PC-9 (cell line): Measurements from ENCODE around the gene TBCD. TPM values are rescaled to one million over a fixed set of nuclear protein-coding genes. Genes with fewer than 3 reads are reported as not detected.

Experiments
- BruUV-seq: library from RNA; stranded (reverse); fragments of 400-500 nt; replicated peaks from 2 replicates; lab custom pipeline; 2021; lab: Mats Ljungman, UMichigan
- CTCF ChIA-PET: fragments of 300-600 bp; sonication (Branson Sonifier 250); formaldehyde crosslinking; loops from one replicate; lab custom pipeline; 2022; ENCODE audit warnings: antibody characterized with exemption; lab: Charles Lee
- POLR2A ChIA-PET: fragments of 300-600 bp; sonication (Branson Sonifier 250); formaldehyde crosslinking; loops from one replicate; lab custom pipeline; 2022; ENCODE audit warnings: antibody characterized with exemption; ENCODE audit not compliant: unreplicated experiment; lab: Charles Lee
- DNase-seq, 2 experiments: peaks; one replicate each; pipeline versions ENCODE4 v3.0.0 to v3.0.0-alpha.2; 2015 to 2022; ENCODE audit warnings: mixed read lengths in 1 of 2
- H2AFZ ChIP-seq: fragments of 200-600 bp; sonication (generic); 2 replicates; pipeline ENCODE4 v1.8.1; 2017; ENCODE audit warnings: antibody characterized with exemption
- H3F3A ChIP-seq: fragments of 200-600 bp; sonication (generic); 2 replicates; pipeline ENCODE4 v1.8.1; 2017; ENCODE audit warnings: antibody characterized with exemption, mild to moderate bottlenecking, low read depth; ENCODE audit not compliant: insufficient read depth
- H3K27ac ChIP-seq: fragments of 200-600 bp; sonication (generic); 2 replicates; pipeline ENCODE4 v1.6.1; 2016; ENCODE audit warnings: mixed run types
- H3K27me3 ChIP-seq: fragments of 200-600 bp; sonication (generic); 2 replicates; pipeline ENCODE4 v1.6.1; 2016; ENCODE audit warnings: low read depth, mixed run types; ENCODE audit not compliant: insufficient read depth
- H3K36me3 ChIP-seq: fragments of 200-600 bp; sonication (generic); 2 replicates; pipeline ENCODE4 v1.6.1; 2016; ENCODE audit warnings: low read depth, mixed run types
- H3K4me1 ChIP-seq: fragments of 200-600 bp; sonication (generic); replicated peaks from 2 replicates; pipeline ENCODE4 v1.6.1; 2016; ENCODE audit warnings: mixed run types; ENCODE audit not compliant: insufficient read depth
- H3K4me2 ChIP-seq: fragments of 200-600 bp; sonication (generic); 2 replicates; pipeline ENCODE4 v1.6.1; 2017; ENCODE audit warnings: mixed run types
- H3K4me3 ChIP-seq: fragments of 200-600 bp; sonication (generic); 2 replicates; pipeline ENCODE4 v1.6.1; 2016; ENCODE audit warnings: mixed run types
- H3K79me2 ChIP-seq: fragments of 200-600 bp; sonication (generic); 2 replicates; pipeline ENCODE4 v1.6.1; 2017; ENCODE audit warnings: low read depth, mixed run types
- H3K9me2 ChIP-seq: fragments of 200-600 bp; sonication (generic); 2 replicates; pipeline ENCODE4 v1.8.1; 2017; ENCODE audit warnings: mild to moderate bottlenecking; ENCODE audit not compliant: insufficient read depth
- H3K9me3 ChIP-seq: fragments of 200-600 bp; sonication (generic); 2 replicates; pipeline ENCODE4 v1.8.1; 2016; ENCODE audit warnings: low read depth; ENCODE audit not compliant: insufficient read depth
- H4K20me1 ChIP-seq: fragments of 200-600 bp; sonication (generic); 2 replicates; pipeline ENCODE4 v1.8.1; 2017; ENCODE audit not compliant: insufficient read depth
- EZH2 ChIP-seq: fragments of 200-600 bp; sonication (generic); IDR thresholded peaks from 2 replicates; pipeline ENCODE4 v1.8.0; 2017; ENCODE audit warnings: antibody characterized with exemption, low read depth
- intact Hi-C: fragments of 100-400 bp; cut with micrococcal nuclease; formaldehyde crosslinking; loops from one replicate; pipeline ENCODE4 v1.10.0; 2022; ENCODE audit not compliant: unreplicated experiment
- total RNA-seq: library from RNA; stranded (reverse); gene quantifications from 2 replicates; pipeline ENCODE4 v1.2.3, GENCODE V29; 2021
- TF ChIP-seq, protein P1 (sequence below): fragments of 200-600 bp; sonication (generic); conservative IDR thresholded peaks from 2 replicates; pipeline ENCODE4 v1.6.1; 2017; ENCODE audit warnings: mixed run types, antibody characterized with exemption, mild to moderate bottlenecking, moderate library complexity

The TBCD gene
- total RNA-seq, 1 experiment from 2014 or later = 115 TPM

DNA sequence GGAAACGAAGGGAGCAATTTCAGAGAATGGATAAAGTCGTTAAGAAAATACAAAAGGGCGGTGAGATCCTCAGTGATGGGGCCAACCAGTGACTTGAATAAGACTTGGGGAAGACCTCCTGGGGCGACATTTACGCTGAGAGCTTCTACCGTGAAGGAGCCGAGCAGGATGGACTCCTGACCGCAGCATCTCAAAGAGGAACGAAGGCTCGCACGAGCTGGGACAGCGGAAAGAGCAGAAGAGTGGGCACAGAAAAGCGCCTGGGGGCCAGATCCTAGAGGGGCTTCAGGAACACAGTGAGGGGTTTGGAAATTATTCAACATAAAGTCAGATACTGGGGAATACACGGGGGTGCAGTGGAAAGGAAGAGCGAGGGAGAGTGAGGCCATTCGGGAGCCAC, 70.4 kb downstream of the TBCD start:
- no peak overlapping the region for H3K27ac ChIP-seq
- CTCF ChIA-PET = no interaction called here
- no peak overlapping the region for H3K4me2 ChIP-seq
- intact Hi-C loops = no loop called here
- no peak overlapping the region for H2AFZ ChIP-seq
- H3K79me2 ChIP-seq = no peaks in the 10 kb centered on the region
- no peak for DNase-seq
- H4K20me1 ChIP-seq = no peaks in the 10 kb centered on the region
- H3K9me3 ChIP-seq = no peaks in the 10 kb centered on the region
- BruUV-seq = no TSS peak
- H3K9me2 ChIP-seq = no peaks in the 10 kb centered on the region
- TF ChIP-seq EZH2 = no peak
- TF ChIP-seq, protein P1, sequence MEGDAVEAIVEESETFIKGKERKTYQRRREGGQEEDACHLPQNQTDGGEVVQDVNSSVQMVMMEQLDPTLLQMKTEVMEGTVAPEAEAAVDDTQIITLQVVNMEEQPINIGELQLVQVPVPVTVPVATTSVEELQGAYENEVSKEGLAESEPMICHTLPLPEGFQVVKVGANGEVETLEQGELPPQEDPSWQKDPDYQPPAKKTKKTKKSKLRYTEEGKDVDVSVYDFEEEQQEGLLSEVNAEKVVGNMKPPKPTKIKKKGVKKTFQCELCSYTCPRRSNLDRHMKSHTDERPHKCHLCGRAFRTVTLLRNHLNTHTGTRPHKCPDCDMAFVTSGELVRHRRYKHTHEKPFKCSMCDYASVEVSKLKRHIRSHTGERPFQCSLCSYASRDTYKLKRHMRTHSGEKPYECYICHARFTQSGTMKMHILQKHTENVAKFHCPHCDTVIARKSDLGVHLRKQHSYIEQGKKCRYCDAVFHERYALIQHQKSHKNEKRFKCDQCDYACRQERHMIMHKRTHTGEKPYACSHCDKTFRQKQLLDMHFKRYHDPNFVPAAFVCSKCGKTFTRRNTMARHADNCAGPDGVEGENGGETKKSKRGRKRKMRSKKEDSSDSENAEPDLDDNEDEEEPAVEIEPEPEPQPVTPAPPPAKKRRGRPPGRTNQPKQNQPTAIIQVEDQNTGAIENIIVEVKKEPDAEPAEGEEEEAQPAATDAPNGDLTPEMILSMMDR = no peak
- no peaks in the 10 kb centered on the region for H3F3A ChIP-seq
- POLR2A ChIA-PET = no interaction called here
- no peaks in the 10 kb centered on the region for H3K27me3 ChIP-seq
- H3K36me3 ChIP-seq = no peaks in the 10 kb centered on the region
- no peaks in the 10 kb centered on the region for H3K4me1 ChIP-seq
- H3K4me3 ChIP-seq = no peak overlapping the region

DNA sequence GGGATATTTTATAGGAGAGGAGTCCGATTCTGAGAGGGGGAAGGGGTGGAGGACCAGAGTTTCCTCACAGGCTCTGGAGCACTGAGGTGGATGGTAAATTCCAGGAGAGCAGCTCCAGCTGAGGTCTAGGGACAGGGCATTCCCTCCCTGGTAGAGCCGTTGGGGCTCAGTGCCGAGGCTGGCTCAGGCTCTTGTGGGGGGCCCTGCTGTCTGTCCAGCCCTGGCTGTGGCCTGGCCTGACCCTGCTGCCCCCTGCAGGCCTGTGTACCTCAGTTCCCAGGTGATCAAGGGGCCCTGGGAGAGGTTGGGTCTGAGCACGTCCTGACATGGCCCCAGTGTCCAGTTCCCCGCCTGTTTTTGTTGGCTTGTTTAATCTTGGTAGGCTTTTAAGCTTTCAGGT, 71.1 kb downstream of the TBCD start:
- no peaks in the 10 kb centered on the region for H3K27me3 ChIP-seq
- no peak for DNase-seq
- H3K79me2 ChIP-seq = no peaks in the 10 kb centered on the region
- no peaks in the 10 kb centered on the region for H4K20me1 ChIP-seq
- no peaks in the 10 kb centered on the region for H3K4me1 ChIP-seq
- ChIA-PET POLR2A (no interaction called here), CTCF (no interaction called here)
- no peaks in the 10 kb centered on the region for H3K9me2 ChIP-seq
- no peak overlapping the region for H3K27ac ChIP-seq
- TF ChIP-seq EZH2 = no peak
- TF ChIP-seq, protein P1 = no peak
- BruUV-seq = no TSS peak
- H3K4me3 ChIP-seq = no peak overlapping the region
- no peaks in the 10 kb centered on the region for H3K9me3 ChIP-seq
- no peak overlapping the region for H2AFZ ChIP-seq
- H3K4me2 ChIP-seq = no peak overlapping the region
- intact Hi-C loops = no loop called here
- no peaks in the 10 kb centered on the region for H3F3A ChIP-seq
- H3K36me3 ChIP-seq = no peaks in the 10 kb centered on the region

DNA sequence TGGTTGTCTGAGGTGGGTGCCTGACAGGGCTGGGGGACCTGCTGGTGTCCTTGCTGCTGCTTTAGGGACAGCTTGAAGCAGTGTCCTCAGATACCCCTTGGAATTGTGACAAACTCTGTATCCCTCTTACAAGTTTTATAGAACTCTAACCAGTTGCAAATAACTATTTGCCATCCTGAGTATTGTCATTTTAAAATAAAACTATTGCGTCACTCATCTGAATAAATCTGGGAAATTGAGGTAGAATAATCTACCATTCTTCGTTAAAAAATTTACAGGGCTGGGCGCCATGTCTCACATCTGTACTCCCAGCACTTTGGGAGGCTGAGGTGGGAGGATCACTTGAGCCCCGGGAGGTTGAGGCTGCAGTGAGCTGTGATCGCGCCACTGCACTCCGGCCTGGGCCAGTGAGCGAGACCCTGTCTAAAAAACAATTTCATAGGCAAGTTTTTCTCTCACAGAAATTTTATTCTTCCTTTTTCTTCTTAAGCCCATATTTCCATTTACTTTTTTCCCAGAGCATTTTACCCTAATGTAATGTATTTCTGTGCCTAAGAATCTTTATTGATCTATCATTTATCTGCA, 73.8 kb downstream of the TBCD start:
- CTCF ChIA-PET = no interaction called here
- intact Hi-C loops = no loop called here
- H3K27me3 ChIP-seq = no peaks in the 10 kb centered on the region

More for the DNA sequence above, 73.8 kb downstream of the TBCD start:
- POLR2A ChIA-PET = no interaction called here
- Histone ChIP-seq H3K4me1 (no peaks in the 10 kb centered on the region), H3K9me2 (no peaks in the 10 kb centered on the region), H3K36me3 (no peaks in the 10 kb centered on the region), H3K79me2 (no peaks in the 10 kb centered on the region), H3K4me2 (no peak overlapping the region), H2AFZ (no peak overlapping the region), H3F3A (no peaks in the 10 kb centered on the region), H3K27ac (no peak overlapping the region), H4K20me1 (no peaks in the 10 kb centered on the region), H3K9me3 (no peaks in the 10 kb centered on the region), H3K4me3 (no peak overlapping the region)
- BruUV-seq = no TSS peak
- TF ChIP-seq, protein P1 = no peak
- TF ChIP-seq EZH2 = no peak
- no peak for DNase-seq
